Measurements from ENCODE around the gene DRGX.

- no peak for TF ChIP-seq CTCF (IDR thresholded peaks at IDR 0.05)
- TF ChIP-seq POLR2A (IDR thresholded peaks at IDR 0.05): no peak
Observed at GRCh38 chr10:49350846-49351532, 44.9 kb downstream of the DRGX start.
